NK-92 (cell line): ENCODE data around the gene AGK.

Source experiments
- DNase-seq: peaks from one replicate; lab custom pipeline; 2025; ENCODE audit not compliant: unreplicated experiment; lab: John Stamatoyannopoulos, UW

Gene AGK

GRCh38 chr7:141585592-141586510 lies 34.6 kb downstream of the AGK start:
- no peak for DNase-seq

GRCh38 chr7:141586878-141587277 lies 35.7 kb downstream of the AGK start:
- DNase-seq = no peak

DNA sequence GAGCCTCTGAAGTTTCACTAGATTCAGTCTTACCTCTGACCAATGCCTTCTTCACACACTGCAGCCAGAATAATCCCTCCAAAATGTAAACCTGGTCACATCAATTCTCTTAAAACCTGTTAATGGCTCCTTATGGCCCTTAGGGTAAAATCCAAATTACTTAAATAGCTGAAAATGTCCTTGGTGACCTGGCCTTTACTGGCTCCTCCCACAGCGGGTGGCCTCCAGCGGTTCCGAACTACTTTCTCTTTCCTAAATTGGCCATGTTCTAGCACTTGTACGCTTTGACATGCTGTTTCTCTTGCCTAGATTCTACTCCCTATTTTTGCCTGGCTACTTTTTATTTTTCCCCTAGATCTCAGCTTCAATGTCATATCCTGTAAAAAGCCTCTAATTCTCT lies 36.1 kb downstream of the AGK start:
- no peak for DNase-seq

DNA sequence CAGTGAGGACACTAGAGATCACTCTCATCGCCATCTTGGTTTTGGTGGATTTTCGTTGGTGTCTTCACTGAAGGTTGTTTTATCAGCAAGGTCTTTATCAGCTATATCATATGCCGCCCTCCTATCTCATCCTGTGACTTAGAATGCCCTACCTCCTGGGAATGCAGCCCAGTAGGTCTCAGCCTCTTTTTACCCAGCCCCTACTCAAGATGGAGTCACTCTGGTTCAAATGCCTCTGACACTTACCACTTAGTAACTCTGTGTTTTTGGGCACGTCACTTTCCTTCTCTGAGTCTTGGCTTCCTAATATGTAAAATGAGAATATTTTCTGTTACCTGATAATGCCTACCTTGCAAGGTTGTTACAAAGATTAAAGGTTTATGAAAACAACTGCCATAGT lies 37.7 kb downstream of the AGK start:
- DNase-seq = no peak

GRCh38 chr7:141590071-141590470 lies 38.9 kb downstream of the AGK start:
- no peak for DNase-seq

DNA sequence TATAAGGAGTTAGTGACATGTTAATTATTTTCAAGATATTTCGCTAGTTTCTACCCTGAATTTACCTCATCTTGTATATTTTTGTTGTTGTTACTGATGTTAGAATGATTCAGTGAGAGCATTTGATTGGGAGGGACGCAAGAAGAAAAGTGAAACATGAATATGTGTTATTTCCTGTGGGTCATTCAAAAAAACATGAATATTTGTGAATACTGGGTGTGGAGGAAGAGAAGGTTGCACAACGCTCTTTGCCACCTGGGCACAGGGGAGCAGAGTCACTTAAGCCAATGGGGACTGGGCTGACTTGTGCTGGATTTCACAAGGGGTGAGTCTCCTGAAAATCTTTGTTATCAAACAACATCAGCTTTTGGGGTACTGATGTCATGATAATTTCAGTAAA lies 39.5 kb downstream of the AGK start:
- no peak for DNase-seq

DNA sequence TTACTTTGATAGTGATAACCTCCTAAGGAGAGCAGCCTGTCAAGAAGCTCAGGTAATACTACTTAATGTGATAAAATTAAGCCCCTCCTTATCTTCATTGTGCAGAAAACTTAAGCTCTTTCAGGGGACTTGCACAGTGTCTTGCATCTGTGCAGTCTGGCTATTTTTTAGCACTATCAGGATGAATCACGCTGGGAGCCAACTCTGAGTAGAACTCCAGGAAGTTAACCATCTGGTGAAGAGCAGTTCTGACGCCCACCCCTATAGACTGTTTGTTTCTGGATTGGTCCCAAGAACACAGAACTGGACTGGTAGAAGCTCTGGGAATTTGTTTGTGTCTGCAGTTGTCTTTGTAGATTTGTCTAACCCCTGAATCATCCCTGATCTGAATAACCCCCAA lies 41.9 kb downstream of the AGK start:
- no peak for DNase-seq

- no peak for DNase-seq
Observed at GRCh38 chr7:141597966-141598365, 46.8 kb downstream of the AGK start.

DNA sequence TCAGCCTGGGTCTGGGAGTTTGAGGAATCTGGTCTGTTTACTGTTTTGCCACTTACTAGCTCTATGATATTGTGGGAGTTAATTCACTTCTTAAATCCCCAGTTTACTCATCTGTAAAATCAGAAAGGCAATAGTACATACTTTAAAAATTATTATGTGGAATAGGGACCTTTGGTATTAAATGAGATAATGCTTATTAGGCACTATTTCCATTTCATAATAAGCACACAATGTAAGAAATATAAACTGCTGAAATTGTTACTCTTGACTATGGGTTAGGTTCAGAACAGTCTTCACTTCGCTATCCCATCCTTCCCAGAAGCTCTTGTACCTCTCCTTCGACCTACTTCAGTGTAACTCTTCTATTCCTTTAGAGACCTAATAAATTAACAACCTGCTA lies 47.2 kb downstream of the AGK start:
- no peak for DNase-seq

- DNase-seq = no peak
Observed at GRCh38 chr7:141600168-141601006, 49.2 kb downstream of the AGK start.

DNA sequence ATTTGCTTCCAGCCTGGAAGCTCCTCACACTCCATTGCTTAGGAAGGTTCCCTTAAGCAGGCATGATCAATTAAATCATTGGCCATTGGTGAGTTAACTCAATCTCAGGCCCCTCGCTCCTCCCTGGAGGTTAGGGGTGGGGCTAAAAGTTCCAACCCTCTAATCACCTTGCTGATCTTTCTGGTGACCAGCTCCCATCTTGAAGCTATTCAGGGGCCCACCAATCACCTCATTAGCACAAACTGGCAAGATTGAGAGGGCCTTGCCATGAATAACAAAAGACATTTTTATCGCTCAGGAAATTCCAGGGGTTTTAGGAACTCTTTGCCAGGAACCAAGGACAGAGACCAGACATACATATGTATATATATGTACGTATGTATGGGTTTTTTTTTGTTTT lies 58.4 kb downstream of the AGK start:
- no peak for DNase-seq

- no peak for DNase-seq
Observed at GRCh38 chr7:141610671-141611070, 59.5 kb downstream of the AGK start.

DNA sequence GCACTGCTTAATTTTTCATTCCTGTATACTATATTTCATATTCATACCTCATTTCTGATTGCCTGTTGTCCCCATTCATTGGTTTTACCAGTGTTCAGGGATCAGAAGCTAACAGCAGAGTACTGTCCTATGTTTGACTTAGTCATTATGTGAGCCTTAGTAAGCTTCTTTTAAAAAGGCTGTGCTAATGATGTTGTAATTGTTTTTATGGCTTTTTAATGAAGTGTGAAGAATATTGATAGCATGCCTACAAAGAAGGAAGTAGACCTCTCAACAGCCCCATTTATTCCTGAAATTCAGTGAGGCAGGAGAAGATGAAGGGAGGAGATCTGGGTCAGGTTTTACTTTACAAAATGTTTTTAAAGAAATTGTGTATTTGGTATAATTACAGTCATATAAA lies 61.7 kb downstream of the AGK start:
- no peak for DNase-seq

- DNase-seq = no peak
Observed at GRCh38 chr7:141617280-141617679, 66.1 kb downstream of the AGK start.

- no peak for DNase-seq
Observed at GRCh38 chr7:141619745-141620144, 68.5 kb downstream of the AGK start.

GRCh38 chr7:141624763-141625162 lies 73.6 kb downstream of the AGK start:
- DNase-seq = no peak

- DNase-seq = no peak
Observed at GRCh38 chr7:141630621-141631020, 79.4 kb downstream of the AGK start.

- no peak for DNase-seq
Observed at GRCh38 chr7:141631525-141631924, 80.3 kb downstream of the AGK start.

- DNase-seq = no peak
Observed at GRCh38 chr7:141634065-141634464, 82.9 kb downstream of the AGK start.

DNA sequence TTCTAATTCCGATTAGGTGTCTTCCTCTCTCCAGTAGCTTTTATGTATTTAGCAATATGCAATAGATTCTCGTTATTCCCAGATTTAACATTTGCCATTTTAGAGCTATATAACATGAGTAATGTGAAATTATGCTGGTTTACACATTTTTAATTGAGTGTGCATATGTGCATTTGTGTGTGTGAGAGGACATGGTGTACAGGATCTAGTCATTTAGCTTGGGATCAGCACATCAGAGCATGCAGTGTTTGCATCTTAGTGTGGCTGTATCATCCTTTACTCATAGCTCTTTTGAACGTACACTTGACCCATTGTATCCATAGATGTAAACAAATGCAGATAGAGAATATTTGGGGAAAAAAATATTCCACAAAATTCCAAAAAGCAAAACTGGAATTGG lies 84.8 kb downstream of the AGK start:
- DNase-seq = no peak

DNA sequence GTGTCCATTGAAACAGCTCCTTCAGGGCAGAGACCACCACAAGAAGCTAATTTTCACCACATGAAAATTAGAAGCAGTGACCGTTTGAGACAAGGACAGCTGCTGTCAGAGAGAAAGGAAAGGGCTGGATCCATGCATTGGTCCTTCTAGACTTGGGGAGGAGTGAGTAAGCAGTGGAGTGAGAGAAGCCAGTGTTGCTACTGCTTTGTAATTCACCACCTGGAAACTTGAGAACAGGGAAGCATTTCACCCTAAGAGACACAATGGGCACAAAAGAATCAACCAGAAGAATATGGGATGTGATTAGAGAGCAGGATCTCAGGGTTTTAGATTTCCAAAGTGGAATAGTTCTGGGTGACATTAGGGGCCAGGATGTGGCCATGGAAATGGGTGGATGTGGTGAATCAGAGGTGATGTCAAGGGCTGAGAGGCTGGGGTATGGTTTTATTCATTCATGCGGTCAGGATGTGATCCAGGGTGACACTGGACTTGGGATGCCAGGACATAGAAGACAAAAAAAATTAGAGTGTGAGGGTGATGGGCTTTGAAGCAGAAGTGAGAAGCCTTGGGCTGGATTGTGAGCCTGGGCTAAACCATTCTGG lies 89.1 kb downstream of the AGK start:
- DNase-seq = no peak

DNA sequence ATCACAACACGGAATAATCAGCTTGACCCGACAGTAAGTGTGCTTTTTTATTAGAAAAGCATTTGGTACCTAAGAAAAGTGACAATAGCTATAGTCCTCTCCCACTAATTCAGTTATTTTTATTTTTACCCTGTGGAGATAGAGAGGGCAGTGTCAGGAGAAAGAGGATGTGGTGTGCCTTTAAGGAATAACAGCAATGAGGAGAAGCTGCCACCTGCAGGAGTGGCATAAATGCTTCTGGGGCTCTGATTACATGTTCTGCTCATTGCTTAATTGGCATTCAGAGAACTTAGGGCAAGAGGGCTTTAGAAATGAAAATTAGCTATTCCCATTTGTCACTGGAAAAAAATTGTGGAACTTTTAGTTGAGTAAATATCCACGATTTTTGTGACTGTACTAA lies 90.7 kb downstream of the AGK start:
- no peak for DNase-seq
